ENCODE data around the gene PITPNM1. TPM values are rescaled to one million over a fixed set of nuclear protein-coding genes. Genes with fewer than 3 reads are reported as not detected.
"Not testable (repeated sequence)": the region's sequence is repeated elsewhere in the genome, so short reads cannot be mapped to it uniquely, and the experiment has no call there.

The PITPNM1 gene
- total RNA-seq, 1 donor from 2014 or later: 16.4 TPM

- DNase-seq (ENCODE audit: low read depth, low spot score): no peak
These were observed 38.8 kb downstream of the PITPNM1 start for GRCh38 chr11:67466367-67466766.

GRCh38 chr11:67465530-67465929 is 39.6 kb downstream of the PITPNM1 start:
- DNase-seq (ENCODE audit: low read depth, low spot score): not testable (repeated sequence)

GRCh38 chr11:67465189-67465510 is 40.0 kb downstream of the PITPNM1 start:
- DNase-seq (ENCODE audit: low read depth, low spot score): no peak

GRCh38 chr11:67464411-67465188 is 40.6 kb downstream of the PITPNM1 start:
- DNase-seq (ENCODE audit: low read depth, low spot score): peak; percentile 33

- no peak for DNase-seq (ENCODE audit: low read depth, low spot score)
These were observed 41.3 kb downstream of the PITPNM1 start for GRCh38 chr11:67463680-67464410.

- no peak for DNase-seq (ENCODE audit: low read depth, low spot score)
These were observed 42.0 kb downstream of the PITPNM1 start for GRCh38 chr11:67463186-67463585.

GRCh38 chr11:67458266-67458665 is 46.9 kb downstream of the PITPNM1 start:
- DNase-seq (ENCODE audit: low read depth, low spot score): no peak

- DNase-seq (ENCODE audit: low read depth, low spot score): no peak
These were observed 47.7 kb downstream of the PITPNM1 start for GRCh38 chr11:67457453-67457852.

- DNase-seq (ENCODE audit: low read depth, low spot score): no peak
These were observed 49.0 kb downstream of the PITPNM1 start for GRCh38 chr11:67456068-67456705.

GRCh38 chr11:67455054-67455453 is 50.1 kb downstream of the PITPNM1 start, which contains the start of gene CABP4:
Gene CABP4, plus strand, starts transcription at chr11:67455354. Its CDS starts 70 bp downstream, at chr11:67455424.
- no peak for DNase-seq (ENCODE audit: low read depth, low spot score)

- no peak for DNase-seq (ENCODE audit: low read depth, low spot score)
These were observed 51.1 kb downstream of the PITPNM1 start for GRCh38 chr11:67453816-67454732.

GRCh38 chr11:67452141-67452952 is 52.8 kb downstream of the PITPNM1 start, which contains the start of gene GPR152:
Gene GPR152, minus strand, starts transcription at chr11:67452729. Its CDS starts 5 bp downstream, at chr11:67452724.
- DNase-seq (ENCODE audit: low read depth, low spot score): no peak

- DNase-seq (ENCODE audit: low read depth, low spot score): no peak
These were observed 53.5 kb downstream of the PITPNM1 start for GRCh38 chr11:67451658-67451976.

- no peak for DNase-seq (ENCODE audit: low read depth, low spot score)
These were observed 54.1 kb downstream of the PITPNM1 start for GRCh38 chr11:67450796-67451657.

GRCh38 chr11:67449116-67449844 is 55.9 kb downstream of the PITPNM1 start:
- DNase-seq (ENCODE audit: low read depth, low spot score): no peak

- DNase-seq (ENCODE audit: low read depth, low spot score): no peak
These were observed 56.9 kb downstream of the PITPNM1 start for GRCh38 chr11:67448220-67448609.

GRCh38 chr11:67445515-67445914 is 59.6 kb downstream of the PITPNM1 start:
- DNase-seq (ENCODE audit: low read depth, low spot score): no peak

- no peak for DNase-seq (ENCODE audit: low read depth, low spot score)
These were observed 62.4 kb downstream of the PITPNM1 start for GRCh38 chr11:67442504-67443404.
